ENCODE data around the gene TOMM70. TPM values are rescaled to one million over a fixed set of nuclear protein-coding genes. Genes with fewer than 3 reads are reported as not detected.

TOMM70 gene
- total and polyA plus RNA-seq, 8 donors: 12.9 to 95.6 (median 24.3) TPM

GRCh38 chr3:100423611-100424010, 22.7 kb upstream of the TOMM70 start:
- H3K4me3 ChIP-seq: no peak overlapping the region
- H3K27ac ChIP-seq: no peak overlapping the region
- DNase-seq: no peak
- 92 to 98% (median 94%) methylated on average over 5 of the region's 5 CpGs for WGBS, 5 donors
- H3K9me3 ChIP-seq: no peaks in the 10 kb centered on the region
- intact Hi-C loops (cut with DNase I; ENCODE audit: low total_unique reads): no loop called here
- TF ChIP-seq EP300 (IDR thresholded peaks at IDR 0.05) (no peak), CTCF (IDR thresholded peaks at IDR 0.05) (no peak), POLR2A (IDR thresholded peaks at IDR 0.05) (no peak), POLR2AphosphoS5 (IDR thresholded peaks at IDR 0.05) (no peak)
- peaks cover 0 to 14% (median 0%) of the 10 kb centered on the region in 4 donors for H3K4me1 ChIP-seq
- no peaks in the 10 kb centered on the region for H3K36me3 ChIP-seq
- H3K27me3 ChIP-seq: no peaks in the 10 kb centered on the region

GRCh38 chr3:100420885-100421284, 20.0 kb upstream of the TOMM70 start:
- TF ChIP-seq CTCF (IDR thresholded peaks at IDR 0.05) (no peak), POLR2AphosphoS5 (IDR thresholded peaks at IDR 0.05) (no peak), POLR2A (IDR thresholded peaks at IDR 0.05) (no peak), EP300 (IDR thresholded peaks at IDR 0.05) (no peak)
- intact Hi-C loops (cut with DNase I; ENCODE audit: low total_unique reads): no loop called here
- 60 to 89% (median 82%) methylated on average over 2 of the region's 2 CpGs for WGBS, 5 donors
- Histone ChIP-seq H3K4me1 (peaks cover 0 to 10% (median 0%) of the 10 kb centered on the region in 4 donors), H3K27me3 (no peaks in the 10 kb centered on the region), H3K27ac (no peak overlapping the region), H3K4me3 (no peak overlapping the region), H3K9me3 (no peaks in the 10 kb centered on the region), H3K36me3 (no peaks in the 10 kb centered on the region)
- no peak for DNase-seq

GRCh38 chr3:100419406-100419805, 18.5 kb upstream of the TOMM70 start:
- TF ChIP-seq POLR2AphosphoS5 (IDR thresholded peaks at IDR 0.05) (no peak), POLR2A (IDR thresholded peaks at IDR 0.05) (no peak), CTCF (IDR thresholded peaks at IDR 0.05) (no peak), EP300 (IDR thresholded peaks at IDR 0.05) (no peak)
- intact Hi-C loops (cut with DNase I; ENCODE audit: low total_unique reads): no loop called here
- no peaks in the 10 kb centered on the region for H3K9me3 ChIP-seq
- no peak for DNase-seq
- no peaks in the 10 kb centered on the region for H3K27me3 ChIP-seq
- 89 to 99% (median 92%) methylated on average over 1 of the region's 1 CpG for WGBS, 5 donors
- no peak overlapping the region for H3K27ac ChIP-seq
- H3K4me3 ChIP-seq: no peak overlapping the region
- H3K36me3 ChIP-seq: no peaks in the 10 kb centered on the region
- H3K4me1 ChIP-seq: no peaks in the 10 kb centered on the region

- Histone ChIP-seq H3K36me3 (peaks cover 0 to 3% (median 0%) of the 10 kb centered on the region in 4 donors), H3K4me3 (no peak overlapping the region), H3K27ac (no peak overlapping the region), H3K4me1 (no peaks in the 10 kb centered on the region), H3K9me3 (peaks cover 0 to 2% (median under 1%) of the 10 kb centered on the region in 4 donors), H3K27me3 (no peaks in the 10 kb centered on the region)
- intact Hi-C loops (cut with DNase I; ENCODE audit: low total_unique reads): no loop called here
- no peak for DNase-seq
- TF ChIP-seq EP300 (IDR thresholded peaks at IDR 0.05) (no peak), CTCF (IDR thresholded peaks at IDR 0.05) (no peak), POLR2A (IDR thresholded peaks at IDR 0.05) (no peak), POLR2AphosphoS5 (IDR thresholded peaks at IDR 0.05) (no peak)
- WGBS, 5 donors: 28 to 73% (median 50%) methylated on average over 1 of the region's 1 CpG
Observed at GRCh38 chr3:100416863-100417262, 16.0 kb upstream of the TOMM70 start.
